ENCODE measurements around the gene LNX1. TPM values are rescaled to one million over a fixed set of nuclear protein-coding genes. Genes with fewer than 3 reads are reported as not detected.

LNX1 gene
- total and polyA plus RNA-seq, 5 donors from 2014 or later, result 0.25 to 0.42 (median 0.32) TPM; not detected in 1

DNA sequence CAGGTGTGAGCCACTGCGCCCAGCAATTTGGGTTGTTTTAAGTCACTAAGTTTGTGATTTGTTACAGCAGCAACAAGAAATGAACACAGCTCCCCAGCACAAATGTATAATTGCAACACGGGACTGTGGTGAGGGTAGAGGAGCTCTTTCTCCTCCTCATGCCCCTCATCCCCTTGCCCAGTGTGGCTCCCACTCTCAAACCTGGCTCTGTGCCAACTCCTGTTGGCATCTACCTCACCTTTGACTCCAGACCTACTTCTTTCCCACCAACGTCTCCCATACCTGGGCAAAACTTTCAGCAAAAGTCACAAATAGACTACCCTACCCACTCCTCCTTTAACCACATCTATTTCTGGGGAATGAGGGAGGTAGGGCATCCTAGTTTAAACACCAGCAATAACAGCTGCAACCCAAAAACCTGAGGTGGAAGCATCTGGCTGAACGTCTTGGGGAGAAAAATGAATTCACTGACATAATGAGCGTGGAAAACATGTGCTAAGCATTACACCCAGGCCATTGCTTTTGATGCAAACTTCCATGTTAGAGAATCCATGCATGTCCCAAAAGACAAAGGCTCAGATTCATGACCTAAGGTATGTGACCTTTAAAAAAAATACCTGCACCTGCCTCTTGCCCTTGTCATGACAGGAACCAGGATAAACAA, 19.2 kb downstream of the LNX1 start:
- H3K4me3 Mint-ChIP-seq, result no peak overlapping the region
- H3K36me3 ChIP-seq (ENCODE audit: control insufficient read depth, insufficient read depth, low read length), result no peaks in the 10 kb centered on the region
- no peaks in the 10 kb centered on the region for H3K36me3 Mint-ChIP-seq
- H3K4me3 ChIP-seq (ENCODE audit: low read depth, low read length), result no peak overlapping the region
- H3K4me1 Mint-ChIP-seq, result no peaks in the 10 kb centered on the region
- H3K27ac ChIP-seq (ENCODE audit: insufficient read depth, low read length, poor library complexity, severe bottlenecking), result no peak overlapping the region
- H3K27ac Mint-ChIP-seq, result no peak overlapping the region
- no peaks in the 10 kb centered on the region for H3K9me3 ChIP-seq (ENCODE audit: control insufficient read depth in 2 of 2, low read length in 2 of 2)
- no peaks in the 10 kb centered on the region for H3K27me3 Mint-ChIP-seq
- no peak for DNase-seq
- no peak for ATAC-seq (ENCODE audit: low read depth in 2 of 2)
- H3K9me3 Mint-ChIP-seq, result peaks cover 0 to 3% (median 0%) of the 10 kb centered on the region in 7 donors
- H3K27me3 ChIP-seq (ENCODE audit: control insufficient read depth, insufficient read depth, low read length), result no peaks in the 10 kb centered on the region
- no peaks in the 10 kb centered on the region for H3K4me1 ChIP-seq (ENCODE audit: control insufficient read depth, insufficient read depth, low read length, poor library complexity, severe bottlenecking)

DNA sequence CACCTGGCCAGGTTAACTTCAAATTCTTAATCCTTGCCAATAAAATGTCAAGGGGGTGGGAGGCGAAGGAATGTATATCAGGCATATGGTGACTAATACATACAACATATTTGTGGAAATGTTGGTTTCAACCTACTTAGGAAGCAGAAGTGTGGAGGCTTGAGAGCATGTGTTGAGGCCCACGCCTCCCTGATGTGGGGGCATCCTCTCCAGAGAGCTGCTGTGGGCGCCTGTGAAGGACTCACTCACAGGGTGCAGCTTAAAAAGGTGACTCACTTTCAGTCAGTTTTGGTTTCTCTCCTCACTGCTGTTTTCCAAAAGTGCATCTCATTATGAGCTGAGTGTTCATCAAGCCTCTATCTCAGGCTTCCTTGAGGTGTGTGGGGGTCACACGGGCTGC, 27.5 kb downstream of the LNX1 start:
- DNase-seq (no peak), ATAC-seq (ENCODE audit: low read depth in 2 of 2) (no peak)
- no peaks in the 10 kb centered on the region for H3K4me1 Mint-ChIP-seq
- H3K27ac ChIP-seq (ENCODE audit: insufficient read depth, low read length, poor library complexity, severe bottlenecking), result no peak overlapping the region
- no peaks in the 10 kb centered on the region for H3K27me3 Mint-ChIP-seq
- no peak overlapping the region for H3K27ac Mint-ChIP-seq
- no peaks in the 10 kb centered on the region for H3K36me3 ChIP-seq (ENCODE audit: control insufficient read depth, insufficient read depth, low read length)
- H3K9me3 Mint-ChIP-seq, result no peaks in the 10 kb centered on the region
- H3K4me3 ChIP-seq (ENCODE audit: low read depth, low read length), result no peak overlapping the region
- H3K36me3 Mint-ChIP-seq, result no peaks in the 10 kb centered on the region
- no peaks in the 10 kb centered on the region for H3K27me3 ChIP-seq (ENCODE audit: control insufficient read depth, insufficient read depth, low read length)
- H3K9me3 ChIP-seq (ENCODE audit: control insufficient read depth in 2 of 2, low read length in 2 of 2), result no peaks in the 10 kb centered on the region
- no peak overlapping the region for H3K4me3 Mint-ChIP-seq
- no peaks in the 10 kb centered on the region for H3K4me1 ChIP-seq (ENCODE audit: control insufficient read depth, insufficient read depth, low read length, poor library complexity, severe bottlenecking)

DNA sequence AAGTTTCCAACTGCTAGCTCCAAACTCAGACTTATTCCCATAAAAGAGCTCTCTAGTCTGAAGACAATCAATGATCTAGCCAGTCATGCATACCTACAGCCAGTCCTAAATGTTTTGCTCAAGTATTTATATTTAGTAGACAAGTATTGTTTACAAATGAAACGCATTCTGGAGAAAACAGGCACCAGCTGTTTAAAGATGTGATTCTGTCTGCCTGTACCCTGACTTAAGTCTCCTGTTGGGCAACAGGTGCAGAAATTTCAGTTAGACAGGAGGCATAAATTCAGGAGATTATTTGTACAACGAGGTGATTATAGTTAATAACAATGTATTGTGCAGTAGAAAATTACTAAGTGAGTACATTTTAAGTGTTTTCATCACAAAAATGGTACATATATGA, 28.9 kb downstream of the LNX1 start:
- no peak overlapping the region for H3K27ac ChIP-seq (ENCODE audit: insufficient read depth, low read length, poor library complexity, severe bottlenecking)
- Mint-ChIP-seq H3K27ac (no peak overlapping the region), H3K9me3 (no peaks in the 10 kb centered on the region), H3K4me3 (no peak overlapping the region), H3K27me3 (peaks cover 5% of the 10 kb centered on the region), H3K36me3 (no peaks in the 10 kb centered on the region), H3K4me1 (no peaks in the 10 kb centered on the region)
- ATAC-seq (ENCODE audit: low read depth in 2 of 2) (no peak), DNase-seq (no peak)
- no peaks in the 10 kb centered on the region for H3K4me1 ChIP-seq (ENCODE audit: control insufficient read depth, insufficient read depth, low read length, poor library complexity, severe bottlenecking)
- no peaks in the 10 kb centered on the region for H3K27me3 ChIP-seq (ENCODE audit: control insufficient read depth, insufficient read depth, low read length)
- no peaks in the 10 kb centered on the region for H3K9me3 ChIP-seq (ENCODE audit: control insufficient read depth in 2 of 2, low read length in 2 of 2)
- no peaks in the 10 kb centered on the region for H3K36me3 ChIP-seq (ENCODE audit: control insufficient read depth, insufficient read depth, low read length)
- H3K4me3 ChIP-seq (ENCODE audit: low read depth, low read length), result no peak overlapping the region

DNA sequence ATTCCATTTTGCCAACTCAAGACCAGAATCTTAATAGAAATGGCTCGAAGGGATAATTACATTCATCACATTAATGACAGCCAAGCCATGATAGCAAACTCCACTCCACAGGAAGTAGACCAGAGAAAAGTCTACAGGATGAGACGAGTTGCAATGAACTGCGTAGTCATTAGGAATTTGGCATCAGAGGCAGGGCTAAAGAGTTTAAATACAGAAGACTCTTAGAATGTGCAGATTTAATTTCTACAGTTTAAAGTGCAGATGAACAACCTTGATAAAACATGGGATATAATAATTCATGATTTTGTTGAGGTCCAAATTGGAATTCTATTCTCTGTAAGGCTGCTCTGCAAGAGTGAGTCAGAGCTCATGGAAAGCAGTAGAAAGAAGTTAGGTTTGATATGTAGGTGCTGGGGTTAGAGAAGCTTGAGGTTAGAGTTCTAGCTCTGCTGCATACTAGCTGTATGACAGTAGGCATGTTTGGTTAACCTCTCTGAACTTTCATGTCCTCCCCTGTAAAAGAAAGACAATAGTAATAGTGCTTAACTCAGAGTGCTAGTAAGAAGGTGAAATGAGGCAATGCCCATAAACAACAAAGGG, 32.2 kb downstream of the LNX1 start:
- DNase-seq (no peak), ATAC-seq (ENCODE audit: low read depth in 2 of 2) (no peak)
- H3K27me3 Mint-ChIP-seq, result peaks cover 5% of the 10 kb centered on the region
- no peak overlapping the region for H3K4me3 Mint-ChIP-seq
- Histone ChIP-seq H3K9me3 (ENCODE audit: control insufficient read depth in 2 of 2, low read length in 2 of 2) (no peaks in the 10 kb centered on the region), H3K27ac (ENCODE audit: insufficient read depth, low read length, poor library complexity, severe bottlenecking) (no peak overlapping the region), H3K36me3 (ENCODE audit: control insufficient read depth, insufficient read depth, low read length) (no peaks in the 10 kb centered on the region), H3K4me3 (ENCODE audit: low read depth, low read length) (no peak overlapping the region), H3K4me1 (ENCODE audit: control insufficient read depth, insufficient read depth, low read length, poor library complexity, severe bottlenecking) (no peaks in the 10 kb centered on the region), H3K27me3 (ENCODE audit: control insufficient read depth, insufficient read depth, low read length) (no peaks in the 10 kb centered on the region)
- peaks cover 0 to 2% (median 0%) of the 10 kb centered on the region in 7 donors for H3K9me3 Mint-ChIP-seq
- no peaks in the 10 kb centered on the region for H3K4me1 Mint-ChIP-seq
- no peaks in the 10 kb centered on the region for H3K36me3 Mint-ChIP-seq
- no peak overlapping the region for H3K27ac Mint-ChIP-seq

DNA sequence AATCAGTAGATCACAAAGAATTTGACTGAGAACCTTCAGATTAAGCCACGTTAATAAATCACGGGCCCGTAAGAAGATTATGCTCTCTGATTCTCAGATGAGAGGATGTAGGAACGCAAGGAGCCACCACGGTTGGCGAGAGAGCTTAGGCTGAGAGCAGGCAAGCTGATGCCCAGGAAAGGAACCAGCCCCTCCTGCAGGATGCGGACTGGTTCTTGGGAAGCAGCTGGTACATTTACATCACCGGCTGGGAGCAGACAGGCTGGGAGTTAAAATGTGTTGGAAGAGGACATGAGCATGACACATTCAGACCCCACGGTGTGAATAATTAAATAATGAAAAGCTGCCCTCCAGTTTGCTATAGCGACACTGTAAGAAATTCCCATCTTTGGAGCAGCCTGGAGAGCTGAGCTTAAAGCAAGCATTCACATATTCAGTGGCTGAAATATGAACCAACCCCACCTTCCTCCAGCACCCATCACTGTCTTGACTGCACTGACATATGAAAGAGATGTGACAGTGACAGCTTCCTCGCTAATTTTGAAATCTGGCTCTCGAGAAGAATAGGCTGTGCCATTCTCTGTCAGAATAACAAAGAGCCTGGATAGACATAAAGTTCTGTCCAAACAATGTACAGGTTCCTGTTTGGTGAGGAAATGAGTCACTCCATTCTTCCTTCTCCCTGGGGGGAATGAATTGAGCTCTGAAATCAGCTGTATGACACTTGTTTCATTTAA, 33.1 kb downstream of the LNX1 start:
- H3K4me1 Mint-ChIP-seq, result no peaks in the 10 kb centered on the region
- H3K27me3 ChIP-seq (ENCODE audit: control insufficient read depth, insufficient read depth, low read length), result no peaks in the 10 kb centered on the region
- no peak for DNase-seq
- H3K27me3 Mint-ChIP-seq, result peaks cover 5% of the 10 kb centered on the region
- no peaks in the 10 kb centered on the region for H3K36me3 ChIP-seq (ENCODE audit: control insufficient read depth, insufficient read depth, low read length)
- H3K9me3 Mint-ChIP-seq, result peaks cover 0 to 2% (median 0%) of the 10 kb centered on the region in 7 donors
- H3K27ac ChIP-seq (ENCODE audit: insufficient read depth, low read length, poor library complexity, severe bottlenecking), result no peak overlapping the region
- no peak overlapping the region for H3K4me3 Mint-ChIP-seq
- no peak for ATAC-seq (ENCODE audit: low read depth in 2 of 2)
- H3K36me3 Mint-ChIP-seq, result no peaks in the 10 kb centered on the region
- H3K4me1 ChIP-seq (ENCODE audit: control insufficient read depth, insufficient read depth, low read length, poor library complexity, severe bottlenecking), result no peaks in the 10 kb centered on the region
- no peak overlapping the region for H3K4me3 ChIP-seq (ENCODE audit: low read depth, low read length)
- no peaks in the 10 kb centered on the region for H3K9me3 ChIP-seq (ENCODE audit: control insufficient read depth in 2 of 2, low read length in 2 of 2)
- peak overlapping the region in 1 of 3 donors; percentile 32 for H3K27ac Mint-ChIP-seq

DNA sequence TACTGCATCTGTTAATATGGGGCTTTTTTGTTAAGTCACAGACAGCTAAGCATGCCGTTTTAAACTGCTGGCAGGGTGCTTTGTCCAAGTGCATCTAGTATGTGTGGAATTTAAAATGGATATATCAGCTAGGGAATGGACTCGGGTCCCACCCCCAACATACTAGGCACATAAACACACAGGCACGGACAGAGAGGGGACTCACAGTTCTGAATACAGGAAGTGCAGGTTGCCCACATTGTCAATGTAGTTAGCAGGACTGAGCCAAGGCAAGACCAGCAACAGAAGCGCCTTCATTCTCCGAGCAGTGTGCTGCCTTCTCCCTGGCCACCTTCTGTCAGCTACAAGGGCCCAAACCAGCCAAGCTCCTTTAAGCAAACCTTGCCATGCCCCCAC, 33.6 kb downstream of the LNX1 start:
- Histone ChIP-seq H3K36me3 (ENCODE audit: control insufficient read depth, insufficient read depth, low read length) (no peaks in the 10 kb centered on the region), H3K4me3 (ENCODE audit: low read depth, low read length) (no peak overlapping the region), H3K27me3 (ENCODE audit: control insufficient read depth, insufficient read depth, low read length) (no peaks in the 10 kb centered on the region), H3K9me3 (ENCODE audit: control insufficient read depth in 2 of 2, low read length in 2 of 2) (no peaks in the 10 kb centered on the region), H3K27ac (ENCODE audit: insufficient read depth, low read length, poor library complexity, severe bottlenecking) (no peak overlapping the region), H3K4me1 (ENCODE audit: control insufficient read depth, insufficient read depth, low read length, poor library complexity, severe bottlenecking) (no peaks in the 10 kb centered on the region)
- peaks cover 0 to 2% (median 0%) of the 10 kb centered on the region in 7 donors for H3K9me3 Mint-ChIP-seq
- no peaks in the 10 kb centered on the region for H3K36me3 Mint-ChIP-seq
- H3K4me1 Mint-ChIP-seq, result no peaks in the 10 kb centered on the region
- H3K27me3 Mint-ChIP-seq, result peaks cover 5% of the 10 kb centered on the region
- DNase-seq (no peak), ATAC-seq (ENCODE audit: low read depth in 2 of 2) (no peak)
- H3K27ac Mint-ChIP-seq, result no peak overlapping the region
- no peak overlapping the region for H3K4me3 Mint-ChIP-seq

DNA sequence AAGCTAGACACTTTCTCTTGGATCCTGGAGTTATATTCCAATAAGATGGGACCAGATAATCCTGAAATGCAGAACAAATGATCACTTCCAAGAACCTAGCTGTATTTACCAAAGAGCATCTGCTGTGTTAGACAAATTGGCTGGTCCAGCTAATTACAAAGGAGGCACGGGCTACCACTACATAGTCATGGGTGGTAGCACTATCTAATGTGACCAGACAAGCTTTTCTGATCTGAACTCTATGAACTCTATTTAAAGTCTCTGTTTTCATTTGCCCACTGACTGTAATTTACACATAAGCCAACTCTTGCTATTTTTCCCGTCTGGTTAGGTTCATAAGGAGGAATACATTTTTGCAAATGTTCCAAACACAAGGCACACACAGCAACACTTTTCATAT, 34.6 kb downstream of the LNX1 start:
- Mint-ChIP-seq H3K27ac (no peak overlapping the region), H3K36me3 (no peaks in the 10 kb centered on the region), H3K27me3 (peaks cover 9% of the 10 kb centered on the region), H3K4me3 (no peak overlapping the region), H3K9me3 (peaks cover 0 to 2% (median 0%) of the 10 kb centered on the region in 7 donors), H3K4me1 (no peaks in the 10 kb centered on the region)
- Histone ChIP-seq H3K9me3 (ENCODE audit: control insufficient read depth in 2 of 2, low read length in 2 of 2) (no peaks in the 10 kb centered on the region), H3K27me3 (ENCODE audit: control insufficient read depth, insufficient read depth, low read length) (no peaks in the 10 kb centered on the region), H3K36me3 (ENCODE audit: control insufficient read depth, insufficient read depth, low read length) (no peaks in the 10 kb centered on the region), H3K4me1 (ENCODE audit: control insufficient read depth, insufficient read depth, low read length, poor library complexity, severe bottlenecking) (no peaks in the 10 kb centered on the region), H3K4me3 (ENCODE audit: low read depth, low read length) (no peak overlapping the region), H3K27ac (ENCODE audit: insufficient read depth, low read length, poor library complexity, severe bottlenecking) (no peak overlapping the region)
- ATAC-seq (ENCODE audit: low read depth in 2 of 2) (no peak), DNase-seq (no peak)
